Measurements from ENCODE around the gene TMEM198.

The TMEM198 gene

GRCh38 chr2:219545943-219546352, 2.1 kb downstream of the TMEM198 start:
- DNase-seq, result no peak

- no peak for DNase-seq
These were observed 3.8 kb downstream of the TMEM198 start for GRCh38 chr2:219547621-219548020.

- DNase-seq, result no peak
These were observed 5.2 kb downstream of the TMEM198 start for GRCh38 chr2:219548990-219549389.

- no peak for DNase-seq
These were observed 5.8 kb downstream of the TMEM198 start for GRCh38 chr2:219549619-219550018.

- peak; percentile 47 for DNase-seq
These were observed 7.9 kb downstream of the TMEM198 start for GRCh38 chr2:219551441-219552381.

GRCh38 chr2:219552382-219553167, 8.7 kb downstream of the TMEM198 start:
- peak; percentile 85 for DNase-seq

- no peak for DNase-seq
These were observed 9.3 kb downstream of the TMEM198 start for GRCh38 chr2:219553168-219553417.

GRCh38 chr2:219553463-219553963, 9.7 kb downstream of the TMEM198 start:
- no peak for DNase-seq

GRCh38 chr2:219554350-219554749, 10.5 kb downstream of the TMEM198 start:
- DNase-seq, result no peak

- no peak for DNase-seq
These were observed 12.1 kb downstream of the TMEM198 start for GRCh38 chr2:219555956-219556355.

- no peak for DNase-seq
These were observed 12.6 kb downstream of the TMEM198 start for GRCh38 chr2:219556413-219556812.

GRCh38 chr2:219557320-219557719, 13.5 kb downstream of the TMEM198 start:
- no peak for DNase-seq

- no peak for DNase-seq
These were observed 14.3 kb downstream of the TMEM198 start for GRCh38 chr2:219557791-219558785.

- no peak for DNase-seq
These were observed 15.5 kb downstream of the TMEM198 start for GRCh38 chr2:219559156-219559915.

- no peak for DNase-seq
These were observed 16.4 kb downstream of the TMEM198 start for GRCh38 chr2:219560037-219560892.

- DNase-seq, result no peak
These were observed 17.0 kb downstream of the TMEM198 start for GRCh38 chr2:219560893-219561178.

GRCh38 chr2:219561179-219562048, 17.6 kb downstream of the TMEM198 start:
- no peak for DNase-seq

GRCh38 chr2:219562049-219563020, 18.5 kb downstream of the TMEM198 start:
- DNase-seq, result no peak

All from activated CD4-positive, CD25-positive, alpha-beta regulatory T cell treated with anti-CD3 and anti-CD28 coated beads, Interleukin-2, amount 50 U/mL, for 72 hours (primary cell).